ENCODE data around the gene PPM1N.
"Not testable (repeated sequence)": the region's sequence is repeated elsewhere in the genome, so short reads cannot be mapped to it uniquely, and the experiment has no call there.

Gene PPM1N

GRCh38 chr19:45506989-45507871, 9.0 kb downstream of the PPM1N start, which contains the start of gene VASP:
TSS of gene VASP (plus strand) at chr19:45507479. CDS start at chr19:45507772, 293 bp downstream.
- ATAC-seq, result peak; percentile 78
- no peak for TF ChIP-seq RARB (CRISPR knock-in tag; IDR thresholded peaks at IDR 0.05)
- no peak for TF ChIP-seq SNAI2 (CRISPR knock-in tag; IDR thresholded peaks at IDR 0.05)
- TF ChIP-seq OSR1 (CRISPR knock-in tag; IDR thresholded peaks at IDR 0.05), result no peak
- TF ChIP-seq PATZ1 (CRISPR knock-in tag; IDR thresholded peaks at IDR 0.05; ENCODE audit: borderline replicate concordance), result 0 out of 2 replicates have a peak, but pooled peaks have one; percentile 3

- TF ChIP-seq ZNF8 (CRISPR knock-in tag; IDR thresholded peaks at IDR 0.05), result no peak
- no peak for TF ChIP-seq BACH2 (CRISPR knock-in tag; IDR thresholded peaks at IDR 0.05; ENCODE audit: borderline replicate concordance)
- no peak for TF ChIP-seq CSDC2 (CRISPR knock-in tag; IDR thresholded peaks at IDR 0.05)
- no peak for TF ChIP-seq ZFP3 (CRISPR knock-in tag; IDR thresholded peaks at IDR 0.05)
- TF ChIP-seq ZFP30 (CRISPR knock-in tag; IDR thresholded peaks at IDR 0.05), result no peak
- TF ChIP-seq PPARA (CRISPR knock-in tag; IDR thresholded peaks at IDR 0.05; ENCODE audit: borderline replicate concordance), result no peak
- TF ChIP-seq ZNF565 (CRISPR knock-in tag; conservative IDR thresholded peaks at IDR 0.05; ENCODE audit: low read depth), result no peak
- TF ChIP-seq ZNF70 (CRISPR knock-in tag; IDR thresholded peaks at IDR 0.05), result no peak
- no peak for ATAC-seq
Measured at GRCh38 chr19:45507872-45508416, 9.7 kb downstream of the PPM1N start.

GRCh38 chr19:45508417-45508860, 10.2 kb downstream of the PPM1N start:
- TF ChIP-seq ZFP30 (CRISPR knock-in tag; IDR thresholded peaks at IDR 0.05) (no peak), ZC3H10 (CRISPR knock-in tag; IDR thresholded peaks at IDR 0.05) (no peak)
- 0 out of 3 replicates have a peak, but pooled peaks have one; percentile 1 for ATAC-seq

GRCh38 chr19:45508861-45509691, 10.8 kb downstream of the PPM1N start:
- no peak for TF ChIP-seq ZC3H10 (CRISPR knock-in tag; IDR thresholded peaks at IDR 0.05)
- no peak for TF ChIP-seq GLIS3 (CRISPR knock-in tag; IDR thresholded peaks at IDR 0.05)
- no peak for TF ChIP-seq TSHZ2 (CRISPR knock-in tag; IDR thresholded peaks at IDR 0.05)
- no peak for TF ChIP-seq BACH2 (CRISPR knock-in tag; IDR thresholded peaks at IDR 0.05; ENCODE audit: borderline replicate concordance)
- no peak for TF ChIP-seq PPARA (CRISPR knock-in tag; IDR thresholded peaks at IDR 0.05; ENCODE audit: borderline replicate concordance)
- no peak for TF ChIP-seq PATZ1 (CRISPR knock-in tag; IDR thresholded peaks at IDR 0.05; ENCODE audit: borderline replicate concordance)
- TF ChIP-seq TCF4 (CRISPR knock-in tag; IDR thresholded peaks at IDR 0.05; ENCODE audit: borderline replicate concordance), result no peak
- TF ChIP-seq ZNF565 (CRISPR knock-in tag; conservative IDR thresholded peaks at IDR 0.05; ENCODE audit: low read depth), result no peak
- TF ChIP-seq ZFP3 (CRISPR knock-in tag; IDR thresholded peaks at IDR 0.05), result no peak
- TF ChIP-seq OSR1 (CRISPR knock-in tag; IDR thresholded peaks at IDR 0.05), result no peak
- peak; percentile 36 for ATAC-seq

GRCh38 chr19:45509692-45510015, 11.4 kb downstream of the PPM1N start:
- TF ChIP-seq ZNF565 (CRISPR knock-in tag; conservative IDR thresholded peaks at IDR 0.05; ENCODE audit: low read depth) (no peak), TCF4 (CRISPR knock-in tag; IDR thresholded peaks at IDR 0.05; ENCODE audit: borderline replicate concordance) (no peak), SNAI2 (CRISPR knock-in tag; IDR thresholded peaks at IDR 0.05) (no peak), ZNF8 (CRISPR knock-in tag; IDR thresholded peaks at IDR 0.05) (no peak), POU6F1 (CRISPR knock-in tag; IDR thresholded peaks at IDR 0.05; ENCODE audit: borderline replicate concordance, low read depth) (no peak), ZC3H10 (CRISPR knock-in tag; IDR thresholded peaks at IDR 0.05) (no peak), BACH2 (CRISPR knock-in tag; IDR thresholded peaks at IDR 0.05; ENCODE audit: borderline replicate concordance) (no peak), OSR1 (CRISPR knock-in tag; IDR thresholded peaks at IDR 0.05) (no peak)
- no peak for ATAC-seq

GRCh38 chr19:45510352-45510751, 12.1 kb downstream of the PPM1N start:
- not testable (repeated sequence) for ATAC-seq

Data from SK-N-SH treated with all-trans-retinoic acid at 6 μM for 48 hours (cell line).